ENCODE data around the gene DAD1.

Gene DAD1

DNA sequence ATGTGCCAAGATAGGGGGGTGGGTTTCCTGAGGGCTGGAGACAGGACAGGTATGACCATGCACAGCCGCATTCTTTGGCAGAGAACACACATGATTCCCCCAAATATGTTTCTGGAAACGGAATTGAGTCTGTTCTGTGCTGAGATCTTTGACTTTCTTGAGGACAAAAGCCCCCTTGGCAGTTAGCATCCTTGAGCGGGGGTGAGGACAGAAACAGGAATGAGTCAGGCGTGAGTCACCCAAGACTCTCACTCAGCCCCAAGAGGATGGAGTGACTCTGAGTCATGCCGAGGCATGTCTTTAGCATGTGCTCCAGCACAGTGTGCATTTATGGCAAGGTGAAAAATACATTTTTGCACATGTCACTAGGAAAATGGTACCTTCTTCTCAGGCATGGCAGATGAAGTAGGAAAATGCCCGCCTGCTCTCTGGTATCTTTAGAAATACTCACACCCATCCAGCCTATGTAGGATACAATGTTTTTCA, 52.1 kb downstream of the DAD1 start:
- DNase-seq (ENCODE audit: low read depth) = peak; percentile 78

DNA sequence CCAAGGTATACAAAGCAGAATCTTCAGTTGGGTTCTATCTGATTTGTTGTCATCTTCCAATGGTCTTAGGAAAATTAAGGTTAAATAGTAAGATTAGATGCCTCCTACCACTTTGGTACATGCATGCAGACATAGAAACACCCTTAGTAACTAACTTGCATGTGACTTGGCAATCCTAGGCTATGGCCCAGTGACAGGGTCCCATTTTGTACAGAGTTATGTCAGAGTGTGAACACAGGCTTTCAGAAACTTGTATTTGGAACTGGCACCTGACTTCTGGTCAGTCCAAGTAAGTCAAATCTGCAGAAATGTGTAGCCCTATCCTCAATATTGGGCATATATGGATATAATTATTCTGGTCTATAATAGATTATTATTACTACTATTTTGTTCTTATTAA, 53.1 kb downstream of the DAD1 start:
- DNase-seq (ENCODE audit: low read depth) = no peak

DNA sequence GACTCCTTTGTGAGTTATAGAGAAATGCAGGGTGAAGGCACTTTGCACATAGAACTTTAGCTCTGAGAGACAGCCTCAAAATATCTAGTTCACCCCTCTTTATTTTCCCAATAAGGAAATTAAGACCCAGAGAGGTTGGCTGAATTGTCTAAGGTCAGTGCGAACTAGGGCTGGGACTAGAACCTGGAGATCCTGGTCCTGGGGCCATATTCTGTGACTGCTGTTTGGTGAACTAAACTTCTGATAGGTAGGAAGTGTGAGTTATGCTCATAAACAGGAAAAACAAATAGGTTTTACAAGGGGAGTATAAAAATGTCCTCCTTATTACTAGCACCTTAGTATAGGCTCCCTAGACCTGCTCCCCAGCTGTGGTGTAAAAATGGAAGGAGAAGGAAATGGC, 53.9 kb downstream of the DAD1 start:
- no peak for DNase-seq (ENCODE audit: low read depth)

DNA sequence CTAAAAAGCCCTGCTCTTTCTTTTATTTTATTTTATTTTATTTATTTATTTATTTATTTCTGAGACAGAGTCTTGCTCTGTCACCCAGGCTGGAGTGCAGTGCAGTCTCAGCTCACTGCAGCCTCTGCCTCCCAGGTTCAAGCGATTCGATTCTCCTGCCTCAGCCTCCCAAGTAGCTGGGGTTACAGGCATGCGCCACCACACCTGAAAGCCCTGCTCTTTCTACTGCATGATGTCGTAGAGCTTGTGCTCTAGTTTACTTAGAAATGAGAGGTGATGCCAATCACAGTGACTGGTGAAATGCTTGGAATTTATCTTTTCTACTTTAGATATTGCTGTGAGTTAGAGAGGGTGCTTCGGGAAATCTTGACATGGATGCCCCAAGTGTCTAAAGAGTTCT, 54.5 kb downstream of the DAD1 start:
- DNase-seq (ENCODE audit: low read depth) = no peak

DNA sequence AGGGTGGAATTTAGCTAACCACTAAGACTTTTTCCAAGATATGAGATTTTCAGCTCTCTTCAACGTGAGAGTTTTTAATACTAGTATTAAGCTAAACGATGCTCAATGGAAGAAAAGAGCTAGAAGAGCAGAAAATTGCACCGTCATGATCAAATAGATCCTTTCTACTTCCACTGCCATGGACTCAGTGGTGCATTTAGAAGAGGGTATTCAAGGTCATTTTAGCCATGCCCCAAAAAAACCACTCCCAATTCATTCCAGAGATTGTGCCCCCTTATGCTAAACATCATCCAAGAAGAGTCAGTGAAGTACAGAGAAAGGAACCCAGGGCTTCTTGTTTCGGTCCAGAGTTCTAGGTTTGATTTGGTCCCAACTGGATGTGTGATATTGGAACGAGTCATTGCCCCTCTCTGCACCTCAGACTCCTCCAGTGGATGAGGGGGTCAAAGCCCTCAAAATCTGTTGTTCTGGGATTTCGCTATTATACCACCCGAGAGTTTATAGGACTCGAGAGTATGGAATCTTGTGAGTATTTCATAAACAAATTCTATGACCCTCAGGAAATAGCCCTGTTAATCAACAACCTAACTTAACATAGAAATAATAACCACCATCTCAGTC, 55.2 kb downstream of the DAD1 start:
- DNase-seq (ENCODE audit: low read depth) = no peak

DNA sequence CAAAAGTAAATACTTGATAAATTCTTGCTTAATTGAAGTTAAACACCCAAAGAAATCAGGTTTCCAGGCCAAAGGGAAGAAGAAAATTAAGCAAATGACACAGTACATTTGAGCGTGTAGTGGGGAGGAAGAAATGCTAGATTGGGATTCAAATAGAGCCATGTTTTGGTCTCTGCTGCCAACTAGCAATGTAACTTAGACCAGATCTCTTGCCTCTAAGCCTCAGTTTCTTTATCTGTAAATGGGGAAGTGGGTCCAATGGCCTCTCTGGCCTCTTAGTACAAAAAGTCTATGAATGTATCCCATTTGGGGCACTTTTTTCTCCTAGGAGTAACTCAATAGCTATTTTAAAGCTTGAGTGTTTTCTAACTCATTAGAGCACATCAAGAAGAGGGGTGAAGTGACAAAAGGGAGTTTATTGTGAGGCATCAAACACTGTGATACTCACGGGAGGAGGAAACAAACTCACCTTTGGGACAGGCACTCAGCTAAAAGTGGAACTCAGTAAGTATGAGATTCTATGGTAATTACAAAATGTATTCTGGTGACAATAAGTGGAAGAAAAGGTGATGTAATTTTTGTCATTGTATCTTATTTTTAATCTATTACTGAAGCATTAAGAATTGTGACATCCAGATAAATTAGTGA, 55.8 kb downstream of the DAD1 start:
- DNase-seq (ENCODE audit: low read depth) = no peak

DNA sequence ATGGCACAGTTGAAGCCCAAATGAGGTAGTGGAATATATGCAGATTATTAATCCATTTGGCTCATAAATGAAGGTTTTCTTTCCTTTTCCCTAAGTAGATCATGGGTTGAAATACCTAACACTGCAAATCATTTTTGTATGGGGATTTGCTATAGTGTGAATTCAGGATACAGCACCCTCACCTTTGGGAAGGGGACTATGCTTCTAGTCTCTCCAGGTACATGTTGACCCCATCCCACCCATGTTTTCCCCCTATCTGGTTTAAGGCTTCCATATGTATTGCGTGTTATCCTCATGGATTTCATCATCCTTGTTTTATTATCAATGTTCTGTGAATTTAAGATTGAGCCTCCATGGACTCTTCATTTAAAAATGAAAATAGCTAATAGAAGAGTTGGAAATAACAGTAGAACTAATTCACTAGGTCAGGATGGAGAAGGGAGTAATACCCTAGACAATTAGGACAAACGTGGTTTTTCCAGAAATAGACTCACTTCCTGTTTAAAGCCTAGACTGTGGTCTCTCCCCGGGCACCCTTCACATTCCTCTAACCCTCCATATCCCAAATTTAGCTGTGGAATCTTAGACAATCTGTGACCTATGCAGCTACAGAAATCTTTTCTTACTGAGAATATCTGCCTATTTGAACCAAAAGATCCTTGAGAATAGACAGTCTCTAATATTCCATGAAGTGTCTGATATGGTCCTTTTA, 56.5 kb downstream of the DAD1 start:
- DNase-seq (ENCODE audit: low read depth) = no peak

DNA sequence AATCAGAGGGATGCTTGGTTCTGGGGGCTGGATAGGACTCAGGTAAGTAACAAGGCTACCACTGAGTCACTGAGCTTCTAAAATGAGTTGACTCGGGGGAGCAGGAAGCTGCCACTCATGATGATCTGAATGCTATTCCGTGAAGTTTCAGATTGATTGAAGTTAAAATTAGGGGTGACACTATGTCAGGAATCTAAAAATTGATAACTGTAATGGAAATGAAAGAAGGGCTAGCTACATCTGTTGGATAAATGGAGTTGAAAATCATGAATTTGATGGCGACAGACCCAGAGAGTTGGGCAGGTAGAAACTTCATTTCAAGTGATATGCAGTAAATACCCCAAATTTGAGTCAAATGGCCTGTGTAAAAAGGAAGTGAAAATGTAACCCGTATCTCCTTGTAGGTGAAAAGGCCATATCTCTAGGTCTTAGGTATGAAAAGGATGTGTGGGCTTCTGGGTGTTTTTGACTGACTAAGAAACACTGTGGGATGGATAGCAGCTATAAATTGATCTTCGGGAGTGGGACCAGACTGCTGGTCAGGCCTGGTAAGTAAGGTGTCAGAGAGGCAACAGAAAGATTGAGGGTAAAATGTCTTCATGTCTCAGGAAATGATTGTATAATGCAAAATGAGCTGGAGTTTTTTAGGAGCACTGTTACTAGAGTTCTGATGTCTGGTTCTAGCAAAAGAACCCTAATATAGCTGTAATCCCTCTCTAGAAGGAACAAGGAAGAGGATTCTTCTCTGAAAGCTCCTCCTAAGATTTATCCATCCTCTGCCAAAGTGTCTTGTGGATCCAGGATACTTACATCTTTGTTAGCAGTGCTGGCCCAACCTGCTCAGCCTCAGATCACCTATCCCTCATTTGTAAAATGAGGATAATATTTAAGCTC, 57.3 kb downstream of the DAD1 start:
- no peak for DNase-seq (ENCODE audit: low read depth)

DNA sequence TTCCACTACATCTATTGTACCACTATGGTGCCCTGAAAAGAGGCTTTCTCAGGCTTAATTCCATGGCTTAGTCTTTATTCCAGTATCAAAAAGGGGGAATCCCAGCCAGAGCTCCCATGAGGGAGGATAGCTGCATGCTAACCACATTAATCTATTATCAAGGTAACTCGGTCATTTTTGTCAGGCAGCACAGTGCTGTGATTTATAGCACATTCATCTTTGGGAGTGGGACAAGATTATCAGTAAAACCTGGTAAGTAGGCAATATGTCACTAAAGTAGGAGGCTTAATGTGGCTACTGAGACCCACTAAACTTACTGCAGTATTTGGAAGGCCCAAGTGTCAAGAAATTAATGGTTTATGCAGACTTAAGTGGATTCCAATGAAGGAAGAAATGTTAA, 58.9 kb downstream of the DAD1 start:
- DNase-seq (ENCODE audit: low read depth) = no peak

DNA sequence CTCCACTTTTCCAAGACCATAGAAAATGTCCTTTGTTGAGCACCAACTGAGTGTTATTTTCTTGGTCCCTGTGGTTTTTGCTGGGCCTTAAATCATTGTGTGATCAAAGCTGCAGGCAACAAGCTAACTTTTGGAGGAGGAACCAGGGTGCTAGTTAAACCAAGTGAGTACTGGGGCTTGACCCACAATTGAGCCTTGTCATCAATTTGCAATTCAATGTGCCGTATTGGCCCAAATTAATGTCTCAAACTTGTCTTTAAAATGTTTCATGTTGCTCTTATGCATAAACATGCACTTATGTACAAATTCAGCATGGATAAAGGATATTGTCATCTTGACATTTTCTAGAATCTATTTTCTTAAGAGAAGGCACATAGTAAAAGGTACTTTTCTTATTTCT, 62.3 kb downstream of the DAD1 start:
- no peak for DNase-seq (ENCODE audit: low read depth)

DNA sequence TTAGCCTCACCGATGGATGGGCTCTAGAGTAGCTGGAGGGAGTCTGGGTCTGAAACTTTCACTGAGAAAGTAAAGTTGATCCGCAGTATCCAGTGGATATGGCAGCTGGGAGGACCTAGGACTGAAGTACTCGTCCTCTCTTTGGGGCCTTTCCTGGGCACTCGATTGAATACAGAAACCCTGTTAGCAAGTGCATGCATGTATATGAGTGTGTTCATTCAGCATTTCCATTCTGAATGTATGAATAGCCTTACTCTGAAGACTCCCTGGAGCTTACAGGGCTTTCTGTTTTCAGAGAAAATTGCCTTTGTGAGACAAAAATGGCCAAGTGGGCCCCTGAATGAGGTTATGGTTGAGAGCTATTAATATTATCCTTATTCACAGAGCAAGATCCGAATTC, 62.8 kb downstream of the DAD1 start:
- DNase-seq (ENCODE audit: low read depth) = no peak

DNA sequence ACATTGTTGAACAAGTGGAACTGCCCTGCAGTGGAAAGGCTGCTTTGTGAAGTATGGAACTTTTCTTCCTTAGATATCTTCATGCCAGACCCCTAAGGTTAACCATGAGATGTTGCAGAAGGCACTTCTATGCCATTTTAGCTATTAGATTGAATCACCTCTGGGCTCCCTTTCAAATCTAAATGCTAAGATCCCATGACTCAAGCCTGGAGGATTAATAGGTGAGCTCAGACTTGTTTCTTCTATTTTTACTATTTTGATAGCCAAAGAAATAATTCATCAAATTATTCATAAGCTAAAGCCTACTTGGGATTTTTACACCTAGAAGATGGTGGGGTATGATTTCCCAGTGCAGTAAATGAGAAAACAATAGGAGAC, 64.3 kb downstream of the DAD1 start:
- DNase-seq (ENCODE audit: low read depth) = no peak

DNA sequence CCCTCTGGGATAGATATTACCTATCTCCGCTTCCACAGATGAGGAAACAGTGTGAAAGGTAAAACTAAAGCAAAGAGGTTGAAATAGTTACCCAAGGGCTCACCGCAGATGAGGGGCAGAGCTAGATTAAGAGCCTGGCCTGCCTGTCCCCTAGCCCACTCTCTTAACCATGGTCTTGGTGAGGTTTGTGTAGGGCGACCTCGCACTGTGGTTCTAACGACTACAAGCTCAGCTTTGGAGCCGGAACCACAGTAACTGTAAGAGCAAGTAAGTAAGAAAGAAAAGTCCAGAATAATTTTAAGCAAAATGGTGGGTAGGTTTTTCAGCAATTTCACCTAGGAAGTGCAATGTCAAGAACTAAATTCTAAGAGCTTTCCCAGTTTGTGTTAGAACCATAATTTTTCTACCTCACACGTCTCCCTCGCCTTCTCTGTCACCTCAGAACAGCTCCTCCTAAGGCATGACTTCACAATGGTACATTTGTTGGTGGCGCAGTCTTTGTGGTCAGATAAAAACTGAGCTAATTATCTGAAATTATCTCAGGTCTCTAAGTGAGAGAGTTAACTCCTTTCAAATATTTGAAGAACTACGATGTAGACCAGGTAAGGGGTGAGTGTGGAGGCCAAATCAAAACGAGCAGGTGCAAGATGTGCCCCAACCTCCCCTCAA, 64.8 kb downstream of the DAD1 start:
- no peak for DNase-seq (ENCODE audit: low read depth)

DNA sequence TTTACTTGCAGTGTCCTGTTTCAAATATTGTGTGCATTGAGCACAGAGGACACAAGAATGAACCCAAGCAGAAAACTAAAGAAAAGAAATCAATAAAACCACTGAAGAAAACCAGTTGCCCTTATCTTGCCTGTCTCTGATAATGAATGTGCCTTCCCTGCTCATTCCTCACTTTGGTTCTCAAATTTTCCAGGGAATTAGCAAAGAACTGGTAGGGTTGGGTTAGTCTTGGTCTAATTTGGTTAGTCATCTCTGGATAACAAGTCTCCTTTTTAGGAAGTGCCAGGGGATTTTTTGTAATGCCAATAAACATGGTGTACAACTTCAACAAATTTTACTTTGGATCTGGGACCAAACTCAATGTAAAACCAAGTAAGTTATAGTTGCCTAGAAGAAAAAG, 65.7 kb downstream of the DAD1 start:
- no peak for DNase-seq (ENCODE audit: low read depth)

DNA sequence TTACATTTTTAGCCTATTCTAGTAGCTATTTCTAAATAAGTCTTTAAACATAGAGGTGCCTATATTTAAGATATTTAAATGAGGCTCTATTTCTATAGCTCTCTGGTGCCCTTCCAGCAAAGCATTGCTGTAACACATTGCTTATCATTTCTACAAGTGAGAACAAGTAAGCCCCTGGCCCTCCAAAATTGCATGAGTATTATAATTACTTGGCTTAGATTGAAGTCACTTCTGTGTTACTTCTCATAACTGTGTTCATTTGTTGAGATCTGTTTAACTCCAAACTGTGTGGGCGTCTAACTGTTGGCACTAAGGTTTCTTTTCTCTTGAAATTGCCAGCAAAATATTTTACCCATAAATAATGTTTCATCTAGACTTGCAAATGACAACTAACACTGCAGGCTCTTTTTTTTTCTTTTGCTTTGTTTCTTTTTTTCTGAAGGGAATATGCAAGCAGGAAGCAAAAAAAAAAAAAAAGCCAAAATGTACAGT, 66.5 kb downstream of the DAD1 start:
- no peak for DNase-seq (ENCODE audit: low read depth)

DNA sequence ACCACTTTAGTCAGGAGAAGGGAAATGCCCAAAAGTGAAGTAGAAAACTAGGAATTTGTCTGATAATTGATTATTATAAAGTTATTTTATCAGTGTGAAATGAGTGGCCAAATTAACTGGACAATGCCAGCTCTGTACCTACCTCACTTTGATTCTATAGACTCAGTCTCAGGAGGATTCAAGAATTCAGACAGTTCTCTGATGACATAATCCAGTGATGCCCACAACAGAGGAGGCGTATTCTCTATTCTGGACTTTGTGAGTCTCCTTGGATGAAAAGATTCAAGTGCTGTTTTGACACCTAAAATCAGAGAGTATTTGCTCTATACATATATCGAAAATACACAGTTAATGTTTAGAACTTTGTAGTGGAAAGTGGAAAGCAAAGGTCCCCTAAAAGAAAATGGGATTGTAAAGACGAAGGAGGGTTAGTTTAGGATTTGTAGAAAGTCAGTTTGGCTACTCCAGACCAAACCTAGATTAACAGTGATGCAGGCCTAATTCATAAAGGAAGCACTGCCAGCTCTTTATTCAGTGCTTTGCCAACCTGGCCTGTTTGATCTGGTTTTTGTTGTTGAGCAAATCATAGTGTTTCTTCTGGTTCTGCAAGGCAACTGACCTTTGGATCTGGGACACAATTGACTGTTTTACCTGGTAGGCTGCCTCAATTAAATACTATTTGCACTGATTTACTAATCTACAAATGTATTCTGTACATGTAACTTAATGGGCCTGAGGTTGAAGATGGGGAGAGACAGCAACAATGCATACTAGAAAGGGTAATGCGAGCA, 67.4 kb downstream of the DAD1 start:
- DNase-seq (ENCODE audit: low read depth) = no peak

DNA sequence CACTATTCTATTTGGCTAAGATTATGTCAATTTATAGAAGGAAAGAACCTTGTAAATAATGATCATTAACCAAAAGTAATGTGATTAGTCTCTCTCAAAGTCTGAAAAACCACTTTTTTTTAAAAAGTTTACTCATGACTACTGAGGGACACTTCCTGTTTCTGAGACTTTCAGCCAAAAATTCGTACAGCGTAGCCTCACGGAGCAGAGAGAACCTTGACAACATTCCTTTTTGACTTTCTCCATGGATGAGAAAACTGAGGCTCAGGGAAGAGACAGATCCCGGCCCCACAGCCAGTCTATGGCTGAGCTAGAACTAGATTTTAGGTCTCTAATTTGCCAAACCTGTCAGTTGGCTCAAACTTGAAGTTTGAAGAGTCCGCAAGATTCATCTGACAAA, 68.2 kb downstream of the DAD1 start:
- no peak for DNase-seq (ENCODE audit: low read depth)

DNA sequence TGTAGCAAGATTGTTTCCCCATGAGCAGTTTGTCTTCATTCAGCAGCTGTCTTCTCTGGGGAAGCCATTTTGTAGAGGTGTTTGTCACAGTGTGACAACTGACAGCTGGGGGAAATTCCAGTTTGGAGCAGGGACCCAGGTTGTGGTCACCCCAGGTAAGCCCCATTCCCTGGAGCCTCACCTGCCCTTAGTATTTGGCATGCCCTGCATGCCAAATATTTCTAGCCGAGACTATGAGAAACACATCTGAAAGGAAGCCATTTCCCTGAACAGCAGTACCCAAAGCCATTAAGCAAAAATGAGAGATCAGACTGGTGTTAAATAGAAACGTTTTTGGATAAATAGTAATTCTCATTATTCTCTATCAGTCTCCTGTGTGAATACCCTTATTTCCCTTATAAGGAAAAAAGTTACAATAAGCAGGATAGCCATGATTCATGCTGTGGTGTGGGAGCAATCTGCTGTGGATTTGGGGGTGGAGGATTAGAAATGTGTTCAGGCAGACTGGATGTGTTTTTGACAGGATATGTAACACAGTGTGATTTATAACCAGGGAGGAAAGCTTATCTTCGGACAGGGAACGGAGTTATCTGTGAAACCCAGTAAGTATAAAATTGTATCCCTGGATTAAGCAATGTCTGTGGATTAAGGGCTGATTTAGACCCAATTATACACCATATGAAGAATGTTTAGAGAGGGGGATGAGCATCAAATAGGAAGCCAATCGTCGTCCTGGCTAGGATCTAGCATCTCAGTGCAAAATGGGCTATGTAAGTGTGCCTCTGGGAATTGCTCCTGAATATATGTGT, 68.9 kb downstream of the DAD1 start:
- DNase-seq (ENCODE audit: low read depth) = no peak

DNA sequence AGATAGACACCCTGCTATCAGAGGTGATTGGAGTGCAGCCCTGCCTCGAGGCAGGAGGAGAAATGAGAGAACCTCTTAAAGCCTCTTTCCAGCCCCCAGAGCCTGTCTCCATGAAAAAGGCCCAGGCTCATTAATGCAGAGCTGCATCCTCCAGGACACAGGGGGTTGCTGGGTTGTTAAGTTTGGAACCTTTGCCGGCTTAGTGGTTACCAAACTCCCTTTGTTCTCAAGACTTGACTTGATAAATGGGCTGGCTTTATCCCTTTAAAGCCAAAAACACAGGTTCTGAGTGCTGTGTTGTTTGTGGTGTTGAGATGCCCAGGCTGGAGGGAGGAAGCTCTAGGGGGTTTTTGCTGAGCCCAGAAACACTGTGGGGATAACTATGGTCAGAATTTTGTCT, 71.0 kb downstream of the DAD1 start:
- DNase-seq (ENCODE audit: low read depth) = no peak

DNA sequence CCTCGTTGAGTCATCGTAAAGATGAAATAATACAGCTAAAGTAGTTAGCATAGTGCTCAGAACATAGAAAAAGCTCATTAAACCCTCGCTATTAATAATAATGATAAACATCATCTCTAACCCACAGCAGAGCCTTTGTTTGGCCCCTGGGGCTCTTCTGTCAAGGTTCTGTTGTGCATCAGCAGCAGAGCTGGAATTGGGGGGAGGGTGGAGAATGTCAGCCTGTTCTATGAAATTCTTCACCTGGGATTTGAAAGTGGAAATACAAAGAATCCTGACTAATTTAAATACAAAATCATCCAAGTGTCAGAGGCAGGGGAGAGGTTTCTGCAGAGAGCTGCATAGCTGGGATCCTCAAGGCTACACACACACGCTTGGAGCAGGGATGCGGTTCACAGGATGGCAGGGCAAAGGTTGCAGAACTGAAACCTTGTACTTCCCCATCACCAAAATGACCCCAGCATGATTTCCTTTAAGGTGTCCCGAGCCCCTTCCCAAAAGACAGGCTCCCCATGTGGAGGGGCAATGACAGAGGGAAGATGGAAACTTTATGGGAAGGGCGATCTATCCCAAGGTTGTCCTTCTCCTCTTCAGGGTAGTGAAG, 71.8 kb downstream of the DAD1 start:
- DNase-seq (ENCODE audit: low read depth) = no peak
